Stimulated activated naive CD8-positive, alpha-beta T cell treated with anti-CD3 and anti-CD28 coated beads, Interleukin-15, Interleukin-2, amounts not matched to agents 100 U/mL and 50 U/mL, for 24 hours (primary cell): Measurements from ENCODE around the gene SLC19A1.
"Not testable (repeated sequence)": the region's sequence is repeated elsewhere in the genome, so short reads cannot be mapped to it uniquely, and the experiment has no call there.

ENCODE experiments used
- ATAC-seq: fragments of 150-1000 bp; cut with Tn5 transposase; one replicate; pipeline ENCODE4 v1.10.0; 2021
- DNase-seq: peaks from one replicate; pipeline ENCODE4 v3.0.0; 2021

SLC19A1 gene

GRCh38 chr21:45533361-45533845 lies 8.8 kb downstream of the SLC19A1 start:
- ATAC-seq (no peak), DNase-seq (no peak)

DNA sequence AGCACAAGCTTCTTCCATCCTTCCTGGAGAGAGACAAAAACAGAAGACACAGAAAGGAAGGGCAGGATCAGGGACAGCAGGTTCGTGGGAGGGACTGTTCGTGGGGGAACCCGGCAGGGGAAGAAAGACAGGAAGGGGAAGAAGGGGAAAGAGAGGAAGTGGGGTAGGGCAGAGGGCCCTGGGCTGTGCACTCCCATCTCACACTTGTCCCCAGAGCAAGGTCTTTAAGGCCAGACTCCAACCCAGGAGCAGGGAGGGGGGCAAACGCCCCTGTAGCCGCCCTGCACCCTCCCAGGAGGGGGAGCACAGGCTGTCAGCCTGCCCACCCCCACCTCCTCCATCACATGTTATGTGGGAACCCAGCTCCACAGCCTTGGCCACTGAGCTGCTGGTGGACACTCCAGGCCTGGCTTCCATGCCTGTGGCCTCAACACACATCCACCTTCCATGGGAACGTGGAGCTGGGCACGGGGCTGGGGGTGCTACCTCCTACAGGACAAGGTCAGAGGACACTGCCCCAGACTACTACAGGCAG lies 9.3 kb downstream of the SLC19A1 start:
- ATAC-seq (no peak), DNase-seq (no peak)

DNA sequence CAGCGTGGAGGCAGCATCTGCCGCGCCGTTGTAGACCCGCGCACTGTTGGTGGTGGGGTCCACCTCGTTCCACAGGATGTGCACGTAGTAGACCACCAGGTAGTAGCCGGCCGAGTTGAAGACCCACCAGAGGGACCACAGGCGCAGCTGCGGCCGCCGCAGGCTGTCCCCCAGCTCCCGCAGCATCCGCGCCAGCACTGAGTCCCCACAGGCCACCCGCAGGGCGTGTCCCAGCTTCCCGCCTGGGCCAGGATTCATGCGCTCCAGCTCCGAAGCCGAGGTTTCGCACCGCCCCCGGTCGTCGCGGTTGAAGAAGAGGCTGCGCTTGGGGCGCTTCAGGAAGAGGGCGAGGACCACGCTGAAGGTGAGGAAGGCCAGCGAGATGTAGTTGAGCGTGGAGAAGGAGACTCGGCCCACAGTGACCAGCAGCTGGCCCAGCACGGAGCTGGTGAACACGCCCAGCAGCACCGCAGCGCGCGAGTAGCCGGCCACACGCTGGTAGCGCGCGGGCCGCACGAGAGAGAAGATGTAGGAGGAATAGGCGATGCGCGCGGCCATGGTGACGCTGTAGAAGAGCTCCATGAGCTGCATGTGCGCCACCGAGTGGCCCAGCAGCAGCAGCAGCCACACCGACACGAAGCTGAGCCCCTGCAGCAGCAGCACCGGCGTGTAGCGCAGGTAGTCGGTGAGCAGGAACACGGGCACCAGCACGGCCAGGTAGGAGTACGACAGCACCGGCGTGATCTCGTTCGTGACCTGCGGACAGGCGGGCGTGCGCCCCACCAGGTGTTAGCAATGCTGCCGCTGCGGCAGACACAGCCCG lies 10.6 kb downstream of the SLC19A1 start:
- ATAC-seq (no peak), DNase-seq (no peak)

DNA sequence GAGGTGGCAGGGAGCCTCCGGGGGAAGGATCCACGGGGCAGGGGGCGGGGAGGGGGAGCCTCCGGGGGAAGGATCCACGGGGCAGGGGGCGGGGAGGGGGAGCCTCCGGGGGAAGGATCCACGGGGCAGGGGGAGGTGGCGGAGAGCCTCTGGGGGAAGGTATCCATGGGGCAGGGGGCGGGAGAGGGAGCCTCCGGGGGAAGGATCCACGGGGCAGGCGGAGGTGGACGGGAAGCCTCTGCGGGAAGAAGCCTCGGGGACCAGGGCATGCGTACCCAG lies 11.2 kb downstream of the SLC19A1 start:
- ATAC-seq, DNase-seq: not testable (repeated sequence)

GRCh38 chr21:45530423-45531113 lies 11.7 kb downstream of the SLC19A1 start:
- DNase-seq: no peak
- ATAC-seq: no peak

GRCh38 chr21:45529785-45530422 lies 12.3 kb downstream of the SLC19A1 start:
- no peak for DNase-seq
- ATAC-seq: no peak

DNA sequence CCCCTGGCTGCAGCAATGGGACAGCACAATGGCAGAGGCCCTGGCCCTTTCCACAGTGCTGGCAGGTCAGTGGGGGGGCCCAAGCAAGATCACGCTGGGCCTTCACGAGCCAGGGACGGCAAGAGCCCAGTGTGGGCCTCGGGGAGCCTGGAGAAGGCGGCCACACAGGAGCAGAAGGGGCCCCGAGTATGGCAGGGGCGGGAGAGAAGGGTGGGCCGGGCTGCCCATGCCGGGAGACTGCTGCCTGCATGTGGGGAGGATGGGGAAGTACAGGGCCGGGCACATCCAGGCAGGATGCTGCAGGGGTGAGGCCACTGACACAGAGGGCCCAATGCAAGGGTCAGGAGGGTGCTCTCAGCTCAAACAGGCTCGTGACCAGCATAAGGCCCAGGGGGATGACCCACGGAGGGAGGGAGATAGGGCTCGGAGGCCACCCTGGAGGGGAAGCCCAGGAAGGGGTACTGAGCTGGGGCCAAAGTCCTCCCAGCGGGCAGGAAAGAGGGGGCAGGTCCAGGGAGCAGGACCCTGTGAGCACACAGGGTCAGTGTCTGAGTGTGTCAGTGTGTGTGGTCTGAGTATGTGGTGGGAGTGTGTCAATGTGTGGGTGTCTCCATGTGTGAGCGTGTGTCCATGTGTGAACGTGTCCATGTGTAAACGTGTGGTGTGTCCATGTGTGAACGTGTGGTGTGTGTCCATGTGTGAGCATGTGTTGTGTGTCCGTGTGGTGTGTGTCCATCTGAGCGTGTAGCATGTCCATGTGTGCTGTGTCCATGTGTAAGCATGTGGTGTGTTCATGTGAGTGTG lies 13.1 kb downstream of the SLC19A1 start:
- DNase-seq (no peak), ATAC-seq (no peak)

GRCh38 chr21:45528028-45528705 lies 14.1 kb downstream of the SLC19A1 start:
- no peak for DNase-seq
- ATAC-seq: no peak

GRCh38 chr21:45527151-45527999 lies 14.9 kb downstream of the SLC19A1 start:
- not testable (repeated sequence) for ATAC-seq, DNase-seq

GRCh38 chr21:45525910-45526306 lies 16.3 kb downstream of the SLC19A1 start:
- DNase-seq (no peak), ATAC-seq (no peak)

DNA sequence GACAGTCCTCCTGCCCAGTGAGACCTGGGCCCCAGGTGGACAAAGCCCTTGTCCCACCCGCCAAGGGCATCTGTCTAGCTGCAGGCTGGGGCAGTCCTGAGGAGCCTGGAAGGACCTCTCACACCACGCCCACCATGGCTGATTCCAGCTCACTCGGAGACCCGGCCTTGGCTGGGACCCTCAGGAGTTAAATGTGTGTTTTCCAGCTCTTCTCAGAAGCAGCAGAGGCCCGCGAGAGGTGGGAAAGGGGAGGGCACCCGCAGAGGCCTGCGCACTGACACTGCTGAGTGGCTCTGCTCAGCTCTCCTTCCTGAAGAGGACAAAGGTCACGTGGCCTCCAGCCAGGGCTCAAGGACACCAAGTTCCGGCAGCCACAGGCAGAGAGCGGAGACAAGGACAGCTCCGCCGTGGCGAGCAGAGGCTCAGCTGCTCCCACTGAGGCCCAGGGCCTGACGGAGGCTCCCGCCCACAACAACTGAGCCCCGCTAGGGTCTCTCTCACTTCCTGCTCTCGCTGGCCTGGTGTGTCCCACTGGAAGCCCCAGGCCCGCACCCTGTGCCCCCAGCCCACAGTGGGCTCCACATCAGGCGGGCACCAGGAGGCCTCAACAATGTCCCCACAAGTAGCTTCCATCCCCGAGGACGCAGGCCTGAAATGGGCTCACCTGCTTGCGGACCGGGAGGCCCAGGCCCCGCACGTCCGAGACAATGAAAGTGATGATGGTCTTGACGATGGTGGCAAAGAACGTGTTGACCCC lies 16.9 kb downstream of the SLC19A1 start:
- no peak for DNase-seq
- ATAC-seq: no peak

- ATAC-seq (no peak), DNase-seq (no peak)
Observed at GRCh38 chr21:45524756-45525152, 17.5 kb downstream of the SLC19A1 start.

DNA sequence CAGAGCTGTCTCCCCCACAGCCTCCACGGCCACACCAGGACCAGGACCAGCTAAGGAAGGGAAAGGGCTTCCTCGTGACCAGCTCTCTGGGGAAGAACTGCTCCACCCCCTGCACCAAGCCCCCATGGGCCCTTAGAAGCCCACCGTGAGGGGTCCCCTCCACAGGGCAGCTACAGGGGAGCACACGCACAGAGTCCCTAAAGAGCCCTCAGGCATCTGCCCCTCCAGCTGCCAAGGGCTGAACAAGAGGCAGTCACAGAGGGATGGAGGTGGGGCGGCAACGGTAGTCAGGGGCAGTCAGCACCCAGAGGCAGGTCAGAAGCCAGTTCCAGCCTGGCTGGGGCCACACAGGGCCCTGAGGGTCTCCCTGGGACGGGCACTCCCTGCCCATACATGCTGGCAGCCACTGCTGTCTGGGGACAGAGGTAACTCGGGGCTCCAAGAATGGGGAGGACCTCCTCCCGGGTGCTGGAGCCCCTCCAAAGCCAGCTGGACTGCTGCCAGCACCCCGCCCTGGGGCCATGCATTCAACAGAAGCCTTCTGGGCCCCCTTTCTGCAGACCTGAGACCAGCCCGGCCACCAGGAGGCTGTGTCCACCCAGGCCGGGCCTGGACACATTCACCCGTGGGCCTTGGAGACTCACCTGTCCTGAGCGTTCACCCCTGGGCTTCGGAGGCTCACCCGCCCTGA lies 18.7 kb downstream of the SLC19A1 start:
- ATAC-seq (peak; percentile 30), DNase-seq (no peak)

DNA sequence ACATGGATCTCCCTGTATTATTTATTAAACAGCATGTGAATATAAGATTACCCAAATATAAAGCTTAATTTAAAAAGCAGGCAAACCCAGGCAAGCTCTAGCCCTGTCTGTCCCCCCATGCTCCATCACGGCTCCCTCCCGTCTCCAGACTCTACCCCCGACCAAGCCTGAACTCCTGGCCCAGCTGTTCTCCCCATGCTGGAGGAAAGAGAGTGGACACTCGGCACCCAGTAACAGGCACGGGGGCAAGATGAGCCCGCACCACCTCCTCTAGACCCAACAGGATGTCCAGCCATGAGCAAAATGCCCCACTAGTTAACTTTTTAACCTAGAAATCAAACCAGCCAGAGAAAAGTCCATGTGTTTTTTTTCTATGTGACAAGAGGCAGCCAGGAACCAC lies 19.3 kb downstream of the SLC19A1 start:
- no peak for DNase-seq
- no peak for ATAC-seq

- no peak for DNase-seq
- no peak for ATAC-seq
Observed at GRCh38 chr21:45522381-45522780, 19.9 kb downstream of the SLC19A1 start.

- no peak for DNase-seq
- no peak for ATAC-seq
Observed at GRCh38 chr21:45521241-45521640, 21.0 kb downstream of the SLC19A1 start.

DNA sequence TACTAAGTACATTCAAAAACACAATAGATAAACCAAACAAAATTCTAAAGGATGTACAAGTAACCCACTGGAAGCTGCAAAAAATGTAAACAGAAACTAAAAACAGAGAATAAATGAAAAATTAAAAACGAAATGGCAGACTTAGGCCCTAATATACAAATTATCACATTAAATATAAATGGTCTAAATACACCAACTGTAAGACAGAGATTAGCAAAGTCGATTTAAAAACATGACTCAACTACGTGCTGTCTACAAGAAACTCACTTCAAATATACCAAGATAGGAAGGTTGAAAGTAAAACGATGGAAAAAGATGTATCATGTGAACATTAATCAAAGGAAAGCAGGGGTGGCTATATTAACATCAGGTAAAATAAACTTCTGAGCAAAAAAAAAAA lies 23.1 kb downstream of the SLC19A1 start:
- no peak for ATAC-seq
- no peak for DNase-seq

DNA sequence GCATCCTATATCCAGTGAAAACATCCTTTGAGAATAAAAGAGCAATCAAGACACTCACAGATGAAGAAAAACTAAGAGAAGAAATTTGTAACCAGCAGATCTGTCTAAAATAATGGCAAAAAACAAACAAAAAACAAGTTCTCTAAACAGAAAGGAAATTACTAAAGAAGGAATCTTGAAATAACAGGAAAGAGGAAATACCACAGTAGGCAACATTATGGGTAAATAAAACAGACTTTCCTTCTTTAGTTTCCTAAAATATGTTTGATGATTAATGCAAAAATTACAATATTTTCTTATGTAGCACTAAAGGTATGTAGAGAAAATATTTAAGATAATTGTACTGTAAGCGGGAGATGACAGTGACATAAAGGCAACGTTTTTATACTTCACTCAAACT lies 23.5 kb downstream of the SLC19A1 start:
- ATAC-seq (no peak), DNase-seq (no peak)
